K562 (cell line): ENCODE measurements around the gene CTDSP2. TPM values are rescaled to one million over a fixed set of nuclear protein-coding genes. Genes with fewer than 3 reads are reported as not detected.
A peak's percentile ranks its signal among the peaks of the same experiment; 100 is the strongest.

ENCODE experiments used
- ATAC-seq: fragments of 200-7000 bp; cut with Tn5 transposase; 3 replicates; pipeline ENCODE4 v1.9.1; 2020; ENCODE audit warnings: moderate library complexity
- BruUV-seq: library from RNA; stranded (reverse); fragments of 400-500 nt; replicated peaks from 2 replicates; lab custom pipeline; 2021; lab: Mats Ljungman, UMichigan
- CTCF ChIA-PET: fragments of 300-600 bp; formaldehyde crosslinking; extraction: SDS; loops from one replicate; lab custom pipeline; 2021; ENCODE audit warnings: low intra/inter-chr PET ratio; lab: Yijun Ruan, JAX
- POLR2A ChIA-PET: fragments of 300-600, 350-650 bp; sonication (Branson Sonifier 250); formaldehyde crosslinking; extraction: SDS; loops from one replicate; lab custom pipeline; 2021; ENCODE audit warnings: antibody characterized with exemption, inconsistent platforms; lab: Yijun Ruan, JAX
- DNase-seq, 4 experiments: peaks; one replicate each; pipeline versions ENCODE4 v3.0.0 to v3.0.0-alpha.2; 2011 to 2018; ENCODE audit warnings: low spot score in 3 of 4, mixed read lengths in 3 of 4; ENCODE audit errors: extremely low read depth in 1 of 4
- FAIRE-seq: peaks from 2 replicates; lab custom pipeline; 2011; peaks lifted over from hg19 to GRCh38; lab: Jason Lieb, UNC
- H2AFZ ChIP-seq: 2 replicates; pipeline ENCODE4 v1.6.0; 2011; ENCODE audit warnings: low read depth, low read length, control low read depth, inconsistent platforms
- H3K27ac ChIP-seq: fragments of 200-600 bp; 3 replicates; pipeline ENCODE4 v1.8.0; 2011; ENCODE audit warnings: low read depth, mild to moderate bottlenecking, control low read depth, inconsistent platforms, low read length, moderate library complexity, mixed read lengths; ENCODE audit errors: extremely low read depth
- H3K27me3 ChIP-seq, 2 experiments: fragments of 300-600 bp in 1 of 2; 2 replicates in 1 of 2; 3 replicates in 1 of 2; pipeline versions ENCODE4 v1.6.0 to v1.8.0; 2011; ENCODE audit warnings: inconsistent platforms in 2 of 2, low read length in 2 of 2, mild to moderate bottlenecking in 1 of 2, mixed read lengths in 1 of 2, moderate library complexity in 1 of 2; ENCODE audit not compliant: control insufficient read depth in 2 of 2, insufficient read depth in 2 of 2
- H3K36me3 ChIP-seq: fragments of 300-600 bp; 3 replicates; pipeline ENCODE4 v1.8.0; 2011; ENCODE audit warnings: mild to moderate bottlenecking, low read length, inconsistent platforms; ENCODE audit not compliant: control insufficient read depth, insufficient read depth
- H3K4me1 ChIP-seq, 2 experiments: fragments of 200-600 bp in 1 of 2; replicated peaks in 1 of 2; 2 replicates in 1 of 2; 3 replicates in 1 of 2; pipeline versions ENCODE4 v1.5.1 to v1.8.0; 2011; ENCODE audit warnings: inconsistent platforms in 2 of 2, low read length in 2 of 2, mild to moderate bottlenecking in 1 of 2, mixed read lengths in 1 of 2, moderate library complexity in 1 of 2; ENCODE audit not compliant: control insufficient read depth in 2 of 2, insufficient read depth in 2 of 2
- H3K4me2 ChIP-seq: 2 replicates; pipeline ENCODE4 v1.6.1; 2011; ENCODE audit warnings: low read length, control low read depth, inconsistent platforms, mixed read lengths; ENCODE audit not compliant: insufficient read depth
- H3K4me3 ChIP-seq: fragments of 200-600 bp; sonication (generic), shearing (Covaris generic); 2 replicates; pipeline ENCODE4 v1.5.1; 2016; ENCODE audit warnings: control low read depth, inconsistent platforms
- H3K79me2 ChIP-seq: fragments of 200-600 bp; 3 replicates; pipeline ENCODE4 v1.8.0; 2011; ENCODE audit warnings: low read length, inconsistent platforms; ENCODE audit not compliant: control insufficient read depth, insufficient read depth
- H3K9ac ChIP-seq, 2 experiments: 2 replicates each; pipeline versions ENCODE4 v1.6.0 to v1.6.1; 2011; ENCODE audit warnings: low read depth in 2 of 2, low read length in 2 of 2, control low read depth in 1 of 2, inconsistent platforms in 1 of 2, mild to moderate bottlenecking in 1 of 2, mixed read lengths in 1 of 2; ENCODE audit not compliant: insufficient read depth in 1 of 2
- H3K9me1 ChIP-seq: one replicate; pipeline ENCODE4 v1.6.0; 2011; ENCODE audit warnings: inconsistent platforms, mild to moderate bottlenecking, low read length, moderate library complexity; ENCODE audit not compliant: control insufficient read depth, insufficient read depth
- H3K9me3 ChIP-seq: replicated peaks from 2 replicates; pipeline ENCODE4 v1.5.1; 2011; ENCODE audit warnings: low read depth, low read length, inconsistent platforms; ENCODE audit not compliant: control insufficient read depth, insufficient read depth
- H4K20me1 ChIP-seq: replicated peaks from 2 replicates; pipeline ENCODE4 v1.6.1; 2011; ENCODE audit warnings: low read length, inconsistent platforms, mixed read lengths; ENCODE audit not compliant: control insufficient read depth, insufficient read depth
- PRPF4 ChIP-seq: fragments of 200-400 bp; formaldehyde crosslinking; IDR thresholded peaks from one replicate; pipeline ENCODE4 v1.6.1; 2017; ENCODE audit warnings: low read length, low read depth, mild to moderate bottlenecking; ENCODE audit not compliant: insufficient read depth, poor library complexity, severe bottlenecking
- RBBP5 ChIP-seq: fragments of 200-600 bp; sonication (generic); IDR thresholded peaks from 2 replicates; pipeline ENCODE4 v1.6.1; 2012; ENCODE audit warnings: borderline replicate concordance, mild to moderate bottlenecking, low read length, control low read depth, inconsistent platforms; ENCODE audit not compliant: insufficient read depth, poor library complexity, severe bottlenecking
- SRSF1 ChIP-seq: fragments of 200-400 bp; formaldehyde crosslinking; IDR thresholded peaks from 2 replicates; pipeline ENCODE4 v1.6.1; 2017; ENCODE audit warnings: mild to moderate bottlenecking, low read depth, low read length, moderate library complexity
- ZNF655 ChIP-seq: fragments of 250-450 bp; sonication (Bioruptor Pico); IDR thresholded peaks from 2 replicates; pipeline ENCODE4 v1.5.0; 2021
- WGBS: fragments of 100-300 bp; shearing (Covaris generic); methylation state at CpG from one replicate; pipeline ENCODE4 v1.1.6; 2016; ENCODE audit warnings: low coverage, mixed read lengths; ENCODE audit not compliant: insufficient coverage; ENCODE audit errors: missing lambda C conversion rate; 5-methylcytosine and 5-hydroxymethylcytosine counted together
- in situ Hi-C: fragments of 300-500 bp; cut with MboI; formaldehyde crosslinking; loops from 4 replicates; pipeline ENCODE4 v1.15.0; 2018; ENCODE audit warnings: inconsistent platforms, mixed read lengths
- intact Hi-C: fragments of 100-400 bp; cut with micrococcal nuclease; formaldehyde crosslinking; loops from 2 replicates; pipeline ENCODE4 v1.14.2; 2022
- polyA plus RNA-seq, 8 experiments: library from polyadenylated mRNA; depleted of rRNA in 4 of 8; stranded (reverse) in 5 of 8; unstranded in 3 of 8; fragments of >200 nt; fragmentation: Nextera tagmentation in 2 of 8; fragmentation: Illumina TruSeq in 1 of 8; extraction: Ambion mirVana in 2 of 8; extraction: Trizol in 1 of 8; gene quantifications; 2 replicates each; pipeline versions ENCODE4 v1.2.1 to v1.2.3, GENCODE V29; 2011 to 2014; ENCODE audit warnings: inconsistent platforms in 1 of 8, missing spikeins in 1 of 8
- total RNA-seq, 7 experiments: library from RNA; depleted of rRNA in 6 of 7; stranded (reverse); fragments of >200 nt in 6 of 7; fragmentation: Illumina TruSeq in 2 of 7; extraction: Trizol in 2 of 7; gene quantifications; 2 replicates each; pipeline versions ENCODE4 v1.2.1 to v1.2.3, GENCODE V29; 2011 to 2021; ENCODE audit warnings: low replicate concordance in 1 of 7

The CTDSP2 gene
- total and polyA plus RNA-seq, 9 of the 15 experiments (the other 6 are each of a cell fraction or from before 2014, with no cell fraction given): 20.4 to 108 (median 47.7) TPM

GRCh38 chr12:57889500-57889989, 43.0 kb upstream of the CTDSP2 start:
- Histone ChIP-seq H3K9ac (peak overlapping the region in 1 of 2 experiments; percentile 14; a peak in 1 of 4 replicates), H3K79me2 (no peaks in the 10 kb centered on the region), H3K27me3 (no peaks in the 10 kb centered on the region), H3K9me3 (no peaks in the 10 kb centered on the region), H3K36me3 (no peaks in the 10 kb centered on the region), H4K20me1 (no peaks in the 10 kb centered on the region), H3K4me1 (peaks cover 29 to 32% of the 10 kb centered on the region in 2 experiments), H3K27ac (no peak overlapping the region), H3K9me1 (no peaks in the 10 kb centered on the region), H3K4me2 (no peak overlapping the region), H3K4me3 (no peak overlapping the region), H2AFZ (peak overlapping the region; percentile 76)
- ChIA-PET POLR2A (interaction anchor here (0.6 to 1.3 kb wide), 4 partner anchors 9 to 36 kb away, joined by 3 to 4 read pairs (median 4); no protein-coding TSS in a partner anchor), CTCF (no interaction called here)
- peak; percentile 24 for ATAC-seq
- BruUV-seq: no TSS peak
- WGBS: 59% methylated on average over 10 of the region's 10 CpGs
- no peak for DNase-seq
- intact Hi-C loops (no loop called here), in situ Hi-C loops (no loop called here)
- no peak for FAIRE-seq
- no peak for TF ChIP-seq SRSF1
- peak; percentile 26 for TF ChIP-seq RBBP5

- peaks cover 25 to 27% of the 10 kb centered on the region in 2 experiments for H3K4me1 ChIP-seq
- 45% methylated on average over 15 of the region's 15 CpGs for WGBS
- H3K4me2 ChIP-seq: peak overlapping the region; percentile 35; the same call in 1 of the 2 replicates
- peak; percentile 47 for ATAC-seq
- in situ Hi-C loops: no loop called here
- no peak overlapping the region for H3K4me3 ChIP-seq
- H3K9me3 ChIP-seq: no peaks in the 10 kb centered on the region
- no peaks in the 10 kb centered on the region for H4K20me1 ChIP-seq
- H3K36me3 ChIP-seq: no peaks in the 10 kb centered on the region
- no peaks in the 10 kb centered on the region for H3K27me3 ChIP-seq
- peak overlapping the region in 1 of 2 experiments; percentile 53; a peak in 1 of 4 replicates for H3K9ac ChIP-seq
- ChIA-PET CTCF (no interaction called here), POLR2A (interaction anchor here (0.8 to 2.5 kb wide), 5 partner anchors 8 to 116 kb away, joined by 3 to 14 read pairs (median 4); partner anchors contain the start of genes EEF1AKMT3 and METTL1)
- FAIRE-seq: no peak
- no peaks in the 10 kb centered on the region for H3K9me1 ChIP-seq
- intact Hi-C loops: no loop called here
- DNase-seq: no peak
- H3K27ac ChIP-seq: no peak overlapping the region
- H3K79me2 ChIP-seq: no peaks in the 10 kb centered on the region
- peak overlapping the region; percentile 77 for H2AFZ ChIP-seq
- BruUV-seq: no TSS peak
- TF ChIP-seq PRPF4 (no peak), ZNF655 (CRISPR knock-in tag) (no peak)
These were observed 42.1 kb upstream of the CTDSP2 start for GRCh38 chr12:57888409-57889157.
